Smooth muscle cell (in vitro differentiated cells): ENCODE results near the gene BMP15. TPM values are rescaled to one million over a fixed set of nuclear protein-coding genes. Genes with fewer than 3 reads are reported as not detected.

Source experiments
- DNase-seq: peaks from one replicate; lab custom pipeline; 2025; ENCODE audit not compliant: unreplicated experiment; lab: John Stamatoyannopoulos, UW
- H2AFZ ChIP-seq: fragments of 200-600 bp; sonication (generic); 2 replicates; pipeline ENCODE4 v1.6.0; 2016; ENCODE audit warnings: antibody characterized with exemption, low read depth, mild to moderate bottlenecking
- H3F3A ChIP-seq: fragments of 200-600 bp; sonication (generic); 2 replicates; pipeline ENCODE4 v1.6.0; 2017; ENCODE audit warnings: antibody characterized with exemption, low read depth
- H3K27ac ChIP-seq: fragments of 200-600 bp; sonication (generic); 2 replicates; pipeline ENCODE4 v1.5.1; 2016; ENCODE audit warnings: low read depth, mild to moderate bottlenecking
- H3K27me3 ChIP-seq: fragments of 200-600 bp; sonication (generic); 2 replicates; pipeline ENCODE4 v1.6.1; 2016; ENCODE audit warnings: low read depth, mild to moderate bottlenecking
- H3K36me3 ChIP-seq: fragments of 200-600 bp; sonication (generic); 2 replicates; pipeline ENCODE4 v1.5.1; 2016; ENCODE audit warnings: low read depth
- H3K4me1 ChIP-seq: fragments of 200-600 bp; sonication (generic); 2 replicates; pipeline ENCODE4 v1.5.1; 2016; ENCODE audit warnings: low read depth
- H3K4me2 ChIP-seq: fragments of 200-600 bp; sonication (generic); 2 replicates; pipeline ENCODE4 v1.6.0; 2016; ENCODE audit warnings: mild to moderate bottlenecking
- H3K4me3 ChIP-seq: fragments of 200-600 bp; sonication (generic); 2 replicates; pipeline ENCODE4 v1.5.1; 2016; ENCODE audit warnings: mild to moderate bottlenecking
- H3K79me2 ChIP-seq: fragments of 200-600 bp; sonication (generic); 2 replicates; pipeline ENCODE4 v1.6.0; 2016; ENCODE audit warnings: low read depth, mild to moderate bottlenecking
- H3K9ac ChIP-seq: fragments of 200-600 bp; sonication (generic); 2 replicates; pipeline ENCODE4 v1.6.0; 2016; ENCODE audit warnings: low read depth
- H3K9me3 ChIP-seq: fragments of 200-600 bp; sonication (generic); replicated peaks from 2 replicates; pipeline ENCODE4 v1.5.1; 2016; ENCODE audit warnings: low read depth
- H4K20me1 ChIP-seq: fragments of 200-600 bp; sonication (generic); 2 replicates; pipeline ENCODE4 v1.6.0; 2016; ENCODE audit warnings: low read depth
- CTCF ChIP-seq: fragments of 200-600 bp; sonication (generic); IDR thresholded peaks from 2 replicates; pipeline ENCODE4 v1.5.1; 2017; ENCODE audit warnings: borderline replicate concordance, mild to moderate bottlenecking, antibody characterized with exemption; ENCODE audit not compliant: insufficient read depth, poor library complexity, severe bottlenecking
- WGBS: methylation state at CpG from one replicate; pipeline ENCODE4 v1.1.7; 2016; ENCODE audit warnings: low lambda C conversion rate; 5-methylcytosine and 5-hydroxymethylcytosine counted together
- polyA plus RNA-seq: library from polyadenylated mRNA; unstranded; fragments of >200 nt; fragmentation: Nextera tagmentation; extraction: Ambion mirVana; gene quantifications from 2 replicates; pipeline ENCODE4 v1.2.1, GENCODE V29; 2016
- total RNA-seq: library from RNA; depleted of rRNA; stranded (reverse); fragments of >200 nt; gene quantifications from 2 replicates; pipeline ENCODE4 v1.2.3, GENCODE V29; 2014

The BMP15 gene
- total and polyA plus RNA-seq, 2 experiments from 2014 or later, result not detected

- H3K4me2 ChIP-seq, result no peak overlapping the region
- no peaks in the 10 kb centered on the region for H3K4me1 ChIP-seq
- no peak overlapping the region for H3K4me3 ChIP-seq
- H3K27me3 ChIP-seq, result no peaks in the 10 kb centered on the region
- no peak overlapping the region for H2AFZ ChIP-seq
- no peak overlapping the region for H3K27ac ChIP-seq
- H3F3A ChIP-seq, result no peaks in the 10 kb centered on the region
- H3K36me3 ChIP-seq, result no peaks in the 10 kb centered on the region
- H3K9ac ChIP-seq, result no peak overlapping the region
- WGBS, result 64% methylated on average over 3 of the region's 3 CpGs
- no peaks in the 10 kb centered on the region for H4K20me1 ChIP-seq
- peak; percentile 34 for TF ChIP-seq CTCF
- no peak for DNase-seq
- no peaks in the 10 kb centered on the region for H3K9me3 ChIP-seq
- no peaks in the 10 kb centered on the region for H3K79me2 ChIP-seq
These were observed 31.1 kb downstream of the BMP15 start for GRCh38 chrX:50941638-50942037.

GRCh38 chrX:50942471-50942870 is 31.9 kb downstream of the BMP15 start:
- WGBS, result 46% methylated on average over 2 of the region's 2 CpGs
- H3K9me3 ChIP-seq, result no peaks in the 10 kb centered on the region
- DNase-seq, result no peak
- no peak overlapping the region for H2AFZ ChIP-seq
- no peaks in the 10 kb centered on the region for H3F3A ChIP-seq
- no peak overlapping the region for H3K27ac ChIP-seq
- no peak overlapping the region for H3K4me2 ChIP-seq
- no peaks in the 10 kb centered on the region for H3K27me3 ChIP-seq
- H3K9ac ChIP-seq, result no peak overlapping the region
- no peak for TF ChIP-seq CTCF
- no peak overlapping the region for H3K4me3 ChIP-seq
- no peaks in the 10 kb centered on the region for H3K36me3 ChIP-seq
- no peaks in the 10 kb centered on the region for H3K4me1 ChIP-seq
- no peaks in the 10 kb centered on the region for H4K20me1 ChIP-seq
- H3K79me2 ChIP-seq, result no peaks in the 10 kb centered on the region

- Histone ChIP-seq H2AFZ (no peak overlapping the region), H3K27ac (no peak overlapping the region), H3K9me3 (no peaks in the 10 kb centered on the region), H3F3A (no peaks in the 10 kb centered on the region), H3K4me3 (no peak overlapping the region), H3K4me2 (no peak overlapping the region), H3K36me3 (no peaks in the 10 kb centered on the region), H3K9ac (no peak overlapping the region), H3K4me1 (no peaks in the 10 kb centered on the region), H4K20me1 (no peaks in the 10 kb centered on the region), H3K27me3 (no peaks in the 10 kb centered on the region), H3K79me2 (no peaks in the 10 kb centered on the region)
- no peak for TF ChIP-seq CTCF
- WGBS, result 65% methylated on average over 1 of the region's 1 CpG
- no peak for DNase-seq
These were observed 41.9 kb downstream of the BMP15 start for GRCh38 chrX:50952406-50952805.

GRCh38 chrX:50953832-50954231 is 43.3 kb downstream of the BMP15 start:
- Histone ChIP-seq H3K79me2 (no peaks in the 10 kb centered on the region), H3K4me1 (no peaks in the 10 kb centered on the region), H3K4me3 (no peak overlapping the region), H3K36me3 (no peaks in the 10 kb centered on the region), H3K4me2 (no peak overlapping the region), H3K9me3 (no peaks in the 10 kb centered on the region), H3K27ac (no peak overlapping the region), H3K9ac (no peak overlapping the region), H4K20me1 (no peaks in the 10 kb centered on the region), H3F3A (no peaks in the 10 kb centered on the region), H2AFZ (no peak overlapping the region), H3K27me3 (no peaks in the 10 kb centered on the region)
- DNase-seq, result no peak
- WGBS, result 92% methylated on average over 1 of the region's 1 CpG
- no peak for TF ChIP-seq CTCF
